Right lobe of liver (tissue), 4 donors: ENCODE measurements around the gene ACTL7B.

Source experiments
- CTCF ChIP-seq, 4 donors: fragments of 200-600 bp in 3 of 4; fragments of 450-650 bp in 1 of 4; IDR thresholded peaks; one replicate each; pipeline versions ENCODE4 v1.5.1 to v1.8.0; 2016 to 2022; ENCODE audit warnings: antibody characterized with exemption in 4 of 4, mild to moderate bottlenecking in 2 of 4
- POLR2A ChIP-seq: fragments of 450-650 bp; IDR thresholded peaks from one replicate; pipeline ENCODE4 v1.6.1; 2017; ENCODE audit warnings: antibody characterized with exemption, mild to moderate bottlenecking
- donor health status: DM: no; HTN: no; CAD: no.
- donor health status: DM: no; HTN: no; CAD: no.
- donor health status: DM: no; HTN: yes; CAD: no.

- TF ChIP-seq CTCF (IDR thresholded peaks at IDR 0.05) (no peak), POLR2A (no peak)
Observed at GRCh38 chr9:108809269-108809668, 46.5 kb downstream of the ACTL7B start.
